CD4-positive, alpha-beta T cell (primary cell): ENCODE measurements around the gene RAD51B. TPM values are rescaled to one million over a fixed set of nuclear protein-coding genes. Genes with fewer than 3 reads are reported as not detected.

Experiments
- ATAC-seq: fragments of 200-7000 bp; cut with Tn5 transposase; one replicate; pipeline ENCODE4 v1.10.0; 2022; ENCODE audit warnings: mild to moderate bottlenecking; ENCODE audit not compliant: poor library complexity
- CTCF ChIA-PET: fragments of 350-600 bp; sonication (Branson Sonifier 250); formaldehyde crosslinking; loops from one replicate; lab custom pipeline; 2021; ENCODE audit warnings: antibody characterized with exemption, inconsistent platforms; lab: Charles Lee
- POLR2A ChIA-PET: fragments of 350-600 bp; sonication (Branson Sonifier 250); formaldehyde crosslinking; loops from one replicate; lab custom pipeline; 2021; ENCODE audit warnings: antibody characterized with exemption, inconsistent platforms; lab: Charles Lee
- DNase-seq, 14 experiments: peaks; one replicate each; pipeline ENCODE4 v3.0.0-alpha.2; 2013 to 2020; ENCODE audit warnings: mixed read lengths in 2 of 14
- H3K27ac ChIP-seq, 2 donors: one replicate each; pipeline versions ENCODE4 v1.5.1 to v1.7.0; 2013; ENCODE audit warnings: low read length in 2 of 2, low read depth in 1 of 2, mild to moderate bottlenecking in 1 of 2
- H3K27me3 ChIP-seq, 2 experiments: 1 replicate in 1 of 2; 2 replicates in 1 of 2; pipeline versions ENCODE4 v1.6.1 to v1.7.0; 2013; ENCODE audit warnings: low read length in 2 of 2, control low read depth in 1 of 2, mild to moderate bottlenecking in 1 of 2, moderate library complexity in 1 of 2; ENCODE audit not compliant: insufficient read depth in 2 of 2, control insufficient read depth in 1 of 2
- H3K36me3 ChIP-seq: one replicate; pipeline ENCODE4 v1.6.1; 2013; ENCODE audit warnings: low read length, control low read depth; ENCODE audit not compliant: insufficient read depth
- H3K4me1 ChIP-seq: one replicate; pipeline ENCODE4 v1.6.1; 2013; ENCODE audit warnings: low read length, control low read depth; ENCODE audit not compliant: insufficient read depth
- H3K4me3 ChIP-seq: one replicate; pipeline ENCODE4 v1.5.1; 2013; ENCODE audit warnings: mild to moderate bottlenecking, low read length, moderate library complexity
- H3K9me3 ChIP-seq, 2 experiments: 1 replicate in 1 of 2; 2 replicates in 1 of 2; pipeline versions ENCODE4 v1.6.1 to v1.7.0; 2013; ENCODE audit warnings: low read length in 2 of 2, mild to moderate bottlenecking in 2 of 2, control low read depth in 1 of 2, moderate library complexity in 1 of 2; ENCODE audit not compliant: control insufficient read depth in 1 of 2, insufficient read depth in 1 of 2
- H3K27ac Mint-ChIP-seq: one replicate; pipeline ENCODE4 v1.8.0; 2020; ENCODE audit warnings: mixed read lengths
- H3K27me3 Mint-ChIP-seq: one replicate; pipeline ENCODE4 v1.8.0; 2021; ENCODE audit warnings: mixed read lengths
- H3K36me3 Mint-ChIP-seq: one replicate; pipeline ENCODE4 v1.8.0; 2021; ENCODE audit warnings: low read depth, mixed read lengths
- H3K4me1 Mint-ChIP-seq: one replicate; pipeline ENCODE4 v1.8.0; 2021; ENCODE audit warnings: low read depth, mixed read lengths
- H3K4me3 Mint-ChIP-seq: one replicate; pipeline ENCODE4 v1.8.0; 2020; ENCODE audit warnings: mild to moderate bottlenecking, mixed read lengths
- H3K9me3 Mint-ChIP-seq: one replicate; pipeline ENCODE4 v1.8.0; 2020; ENCODE audit warnings: mixed read lengths
- intact Hi-C, 2 experiments: fragments of 100-400 bp; cut with DNase I in 1 of 2; cut with micrococcal nuclease in 1 of 2; formaldehyde crosslinking; loops; one replicate each; pipeline versions ENCODE4 v1.15.1 to v1.9.0; 2023 to 2025; cut with DNase I, micrococcal nuclease
- total RNA-seq, 174 experiments: library from RNA in 2 of 174; stranded (reverse) in 2 of 174; gene quantifications; one replicate each; pipeline ENCODE4 v1.2.3 and lab custom pipeline; 2021 to 2026
- TF ChIP-seq, protein P1 (sequence below): fragments of 200-600 bp; IDR thresholded peaks from one replicate; pipeline ENCODE4 v1.8.0; 2022; ENCODE audit warnings: antibody characterized with exemption, mild to moderate bottlenecking

RAD51B gene
- total RNA-seq, 2 experiments from 2014 or later = 18.4 to 20.0 TPM

GRCh38 chr14:67961676-67962075, 142.1 kb downstream of the RAD51B start:
- intact Hi-C loops = no loop called here
- no peaks in the 10 kb centered on the region for H3K9me3 Mint-ChIP-seq
- H3K4me3 Mint-ChIP-seq = no peak overlapping the region
- TF ChIP-seq, protein P1, sequence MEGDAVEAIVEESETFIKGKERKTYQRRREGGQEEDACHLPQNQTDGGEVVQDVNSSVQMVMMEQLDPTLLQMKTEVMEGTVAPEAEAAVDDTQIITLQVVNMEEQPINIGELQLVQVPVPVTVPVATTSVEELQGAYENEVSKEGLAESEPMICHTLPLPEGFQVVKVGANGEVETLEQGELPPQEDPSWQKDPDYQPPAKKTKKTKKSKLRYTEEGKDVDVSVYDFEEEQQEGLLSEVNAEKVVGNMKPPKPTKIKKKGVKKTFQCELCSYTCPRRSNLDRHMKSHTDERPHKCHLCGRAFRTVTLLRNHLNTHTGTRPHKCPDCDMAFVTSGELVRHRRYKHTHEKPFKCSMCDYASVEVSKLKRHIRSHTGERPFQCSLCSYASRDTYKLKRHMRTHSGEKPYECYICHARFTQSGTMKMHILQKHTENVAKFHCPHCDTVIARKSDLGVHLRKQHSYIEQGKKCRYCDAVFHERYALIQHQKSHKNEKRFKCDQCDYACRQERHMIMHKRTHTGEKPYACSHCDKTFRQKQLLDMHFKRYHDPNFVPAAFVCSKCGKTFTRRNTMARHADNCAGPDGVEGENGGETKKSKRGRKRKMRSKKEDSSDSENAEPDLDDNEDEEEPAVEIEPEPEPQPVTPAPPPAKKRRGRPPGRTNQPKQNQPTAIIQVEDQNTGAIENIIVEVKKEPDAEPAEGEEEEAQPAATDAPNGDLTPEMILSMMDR = no peak
- no peak overlapping the region for H3K27ac Mint-ChIP-seq
- no peaks in the 10 kb centered on the region for H3K4me1 ChIP-seq
- no peaks in the 10 kb centered on the region for H3K9me3 ChIP-seq
- H3K27ac ChIP-seq = no peak overlapping the region
- CTCF ChIA-PET = no interaction called here
- H3K27me3 ChIP-seq = no peaks in the 10 kb centered on the region
- ATAC-seq (no peak), DNase-seq (no peak)
- POLR2A ChIA-PET = no interaction called here
- no peaks in the 10 kb centered on the region for H3K27me3 Mint-ChIP-seq
- no peaks in the 10 kb centered on the region for H3K36me3 ChIP-seq
- H3K4me3 ChIP-seq = no peak overlapping the region
- H3K4me1 Mint-ChIP-seq = no peaks in the 10 kb centered on the region
- H3K36me3 Mint-ChIP-seq = peaks cover 12% of the 10 kb centered on the region

DNA sequence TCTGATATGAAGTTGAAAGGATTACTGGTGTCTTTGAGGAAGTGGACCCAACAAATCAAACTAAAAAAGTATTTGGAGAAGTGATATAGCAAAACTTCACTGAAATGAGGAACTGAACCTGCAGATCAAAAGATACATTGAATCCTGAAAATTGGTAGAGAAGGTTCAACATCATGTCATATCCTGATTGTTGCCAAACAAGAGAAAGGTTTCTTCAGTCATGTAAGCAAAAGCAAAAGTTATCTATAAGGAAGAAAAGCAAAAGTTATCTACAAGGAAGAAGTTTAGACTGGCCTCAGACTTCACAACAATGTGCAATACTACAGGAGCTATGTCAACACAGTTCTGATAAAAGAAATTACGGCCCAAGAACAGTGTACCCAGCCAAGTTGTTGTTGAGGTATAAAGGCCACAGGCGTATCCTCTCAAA, 142.7 kb downstream of the RAD51B start:
- no peak overlapping the region for H3K4me3 Mint-ChIP-seq

DNA sequence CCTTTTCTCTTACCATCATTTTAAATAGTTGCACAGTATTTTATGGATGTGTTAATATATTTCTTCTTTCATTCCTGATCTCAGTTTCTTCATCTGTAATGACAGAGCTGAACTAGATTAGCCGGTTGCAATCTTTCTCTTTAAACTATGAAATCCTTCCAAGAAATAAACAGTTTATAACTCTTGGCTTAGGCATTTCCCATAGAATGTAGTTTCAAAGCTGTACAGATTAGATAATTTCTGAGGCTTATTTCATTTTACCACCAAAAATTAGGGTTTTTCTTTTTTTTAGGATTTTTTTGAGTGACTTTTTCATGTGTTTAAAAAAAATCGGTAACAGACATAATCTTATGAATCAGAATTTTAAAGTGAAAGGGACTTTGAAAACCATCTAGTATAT, 144.0 kb downstream of the RAD51B start:
- DNase-seq (no peak), ATAC-seq (no peak)
- no peak overlapping the region for H3K4me3 Mint-ChIP-seq
- no peak overlapping the region for H3K27ac Mint-ChIP-seq
- intact Hi-C loops = no loop called here
- H3K4me1 Mint-ChIP-seq = no peaks in the 10 kb centered on the region
- H3K9me3 ChIP-seq = peaks cover 0 to 3% of the 10 kb centered on the region in 2 experiments
- no peaks in the 10 kb centered on the region for H3K27me3 ChIP-seq
- peaks cover 26% of the 10 kb centered on the region for H3K36me3 Mint-ChIP-seq
- no peaks in the 10 kb centered on the region for H3K27me3 Mint-ChIP-seq
- TF ChIP-seq, protein P1 = no peak
- no peaks in the 10 kb centered on the region for H3K36me3 ChIP-seq
- no peaks in the 10 kb centered on the region for H3K4me1 ChIP-seq
- no peak overlapping the region for H3K27ac ChIP-seq
- no peak overlapping the region for H3K4me3 ChIP-seq
- no peaks in the 10 kb centered on the region for H3K9me3 Mint-ChIP-seq
- ChIA-PET CTCF (interaction anchor here (0.6 kb wide), 1 partner anchor 29 kb away, joined by 3 read pairs; no protein-coding TSS in a partner anchor), POLR2A (interaction anchor here (1.1 kb wide), 1 partner anchor 21 kb away, joined by 4 read pairs; no protein-coding TSS in a partner anchor)

More for the DNA sequence above, 142.7 kb downstream of the RAD51B start:
- H3K27me3 ChIP-seq = no peaks in the 10 kb centered on the region
- DNase-seq (peak in 3 of 14 experiments; percentile 7 to 15 (median 14)), ATAC-seq (no peak)
- Mint-ChIP-seq H3K36me3 (peaks cover 18% of the 10 kb centered on the region), H3K27me3 (no peaks in the 10 kb centered on the region), H3K27ac (no peak overlapping the region), H3K9me3 (no peaks in the 10 kb centered on the region), H3K4me1 (no peaks in the 10 kb centered on the region)
- POLR2A ChIA-PET = no interaction called here
- TF ChIP-seq, protein P1 = no peak
- no peaks in the 10 kb centered on the region for H3K36me3 ChIP-seq
- no peak overlapping the region for H3K4me3 ChIP-seq
- H3K27ac ChIP-seq = no peak overlapping the region
- H3K4me1 ChIP-seq = no peaks in the 10 kb centered on the region
- intact Hi-C loops = no loop called here
- CTCF ChIA-PET = no interaction called here
- H3K9me3 ChIP-seq = no peaks in the 10 kb centered on the region
